G401.6 (cell line): ENCODE measurements around the gene ST3GAL6.

ENCODE experiments used
- FAIRE-seq: peaks from 2 replicates; lab custom pipeline; 2012; peaks lifted over from hg19 to GRCh38; lab: Jason Lieb, UNC

Gene ST3GAL6

GRCh38 chr3:98763076-98763475 is at the start of gene ST3GAL6:
ST3GAL6 (plus strand) TSS chr3:98763340; CDS start chr3:98768441, 5,101 bp downstream.
- FAIRE-seq, result no peak

GRCh38 chr3:98713984-98714383 is 49.2 kb upstream of the ST3GAL6 start:
- FAIRE-seq, result no peak

- FAIRE-seq, result no peak
Measured at GRCh38 chr3:98717584-98717983, 45.6 kb upstream of the ST3GAL6 start.

- FAIRE-seq, result no peak
Measured at GRCh38 chr3:98718730-98719129, 44.4 kb upstream of the ST3GAL6 start.

DNA sequence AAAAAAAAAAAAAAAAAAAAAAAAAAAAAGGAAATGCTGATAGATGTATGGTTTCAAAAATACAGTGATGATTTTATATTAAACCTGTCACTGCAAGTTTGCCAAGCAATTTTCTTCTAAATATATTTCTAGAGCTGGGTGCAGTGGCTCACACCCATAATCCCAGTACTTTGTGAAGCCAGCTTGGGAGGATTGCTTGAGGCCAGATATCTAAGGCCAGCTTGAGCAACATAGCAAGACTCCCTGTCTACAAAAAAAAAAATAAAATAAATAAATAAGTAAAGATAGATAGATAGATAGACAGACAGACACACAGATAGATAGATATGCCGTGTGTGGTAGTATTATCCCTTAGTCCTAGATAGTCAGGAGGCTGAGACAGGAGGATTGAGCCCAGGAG is 41.4 kb upstream of the ST3GAL6 start:
- no peak for FAIRE-seq

DNA sequence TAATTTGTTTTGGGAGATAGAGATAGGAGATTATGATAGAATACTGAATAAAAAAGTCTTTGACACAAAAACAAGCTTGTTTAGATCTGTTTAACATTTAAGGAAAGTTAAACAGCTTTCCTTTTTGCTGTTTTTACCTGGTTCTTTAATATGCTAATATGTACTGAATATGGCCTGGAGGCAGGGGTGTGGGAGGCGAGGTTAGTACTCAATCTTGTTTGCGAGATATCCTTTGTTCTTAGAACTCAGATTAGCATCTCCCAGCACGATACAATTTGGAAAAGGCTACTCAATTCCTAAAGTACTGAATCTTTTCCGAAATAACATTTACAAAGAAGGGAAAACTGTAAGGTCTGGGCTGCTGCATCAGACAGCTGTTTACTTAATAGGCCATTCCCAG is 40.8 kb upstream of the ST3GAL6 start:
- FAIRE-seq, result no peak

DNA sequence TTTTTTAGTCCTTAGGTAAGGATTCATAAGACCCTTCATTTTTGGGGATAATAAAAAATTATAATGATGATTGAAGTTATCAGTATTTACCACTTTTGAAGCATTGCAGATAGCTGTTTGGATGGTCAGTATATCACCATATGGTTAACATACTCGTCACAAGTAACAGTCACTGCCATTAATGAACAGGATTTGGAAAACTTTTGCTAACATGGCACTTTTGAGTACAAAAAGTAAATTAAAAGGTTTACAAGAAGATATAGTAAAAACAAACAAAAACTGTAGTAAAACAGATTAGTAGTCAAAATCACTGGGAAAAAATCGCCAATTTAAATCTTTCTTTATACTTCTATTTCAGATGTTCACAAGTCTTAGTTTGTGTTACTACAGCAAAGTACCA is 37.8 kb upstream of the ST3GAL6 start:
- no peak for FAIRE-seq

- no peak for FAIRE-seq
Measured at GRCh38 chr3:98726084-98726483, 37.1 kb upstream of the ST3GAL6 start.

DNA sequence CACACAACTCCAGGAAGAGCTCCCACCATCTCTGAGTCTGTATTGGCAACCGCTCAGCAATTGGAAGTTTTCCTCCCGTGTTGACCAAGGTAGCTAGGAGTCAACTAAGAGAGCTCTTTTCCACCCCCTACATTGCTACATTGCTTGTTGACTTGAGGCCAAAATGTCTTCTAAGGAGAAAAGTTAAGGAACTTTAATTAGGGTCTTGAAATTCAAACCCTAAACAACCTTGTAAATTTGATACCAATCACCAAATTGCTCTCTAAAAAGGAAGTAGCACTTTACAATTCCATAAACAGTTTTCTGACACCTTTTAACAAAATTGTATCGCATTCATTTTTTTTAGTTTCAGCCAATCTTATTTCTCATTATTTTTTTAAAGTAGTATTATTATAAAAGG is 35.5 kb upstream of the ST3GAL6 start:
- no peak for FAIRE-seq

DNA sequence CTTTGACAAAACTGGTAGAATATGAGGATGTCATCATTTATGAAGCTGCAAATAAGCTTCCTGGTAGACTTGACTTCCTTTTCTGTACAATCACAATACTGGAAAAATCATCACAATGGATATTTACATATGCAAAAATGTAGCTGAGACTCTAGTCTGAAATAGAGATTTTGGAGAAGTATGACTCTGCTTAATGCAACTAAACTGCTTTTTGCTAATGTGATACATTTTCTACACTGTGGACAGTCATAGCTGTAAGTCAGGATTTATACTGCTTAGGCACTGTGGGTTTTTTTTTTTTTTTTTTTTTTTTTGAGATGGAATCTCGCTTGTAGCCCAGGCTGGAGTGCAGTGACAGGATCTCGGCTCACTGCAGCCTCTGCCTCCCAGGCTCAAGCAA is 34.5 kb upstream of the ST3GAL6 start:
- no peak for FAIRE-seq

DNA sequence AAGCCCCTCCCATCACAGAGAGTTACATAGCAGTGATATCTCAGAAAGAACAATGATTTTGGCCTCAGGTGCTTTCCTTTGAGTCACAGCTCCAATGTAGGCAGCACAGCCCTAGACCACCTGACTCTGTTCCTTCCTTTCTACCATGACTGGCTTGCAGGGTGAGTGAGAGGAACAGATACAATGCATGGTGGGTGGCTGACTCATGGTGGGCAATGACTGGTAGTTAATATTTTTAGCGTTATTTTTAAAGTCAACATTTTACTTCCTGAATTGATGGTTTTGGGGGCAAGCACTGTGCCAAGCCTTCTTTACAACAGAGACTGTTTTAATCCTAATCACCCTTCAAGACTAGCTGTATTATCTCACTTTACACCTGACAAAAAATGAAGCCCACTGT is 32.8 kb upstream of the ST3GAL6 start:
- no peak for FAIRE-seq

- FAIRE-seq, result no peak
Measured at GRCh38 chr3:98730886-98731537, 32.1 kb upstream of the ST3GAL6 start.

DNA sequence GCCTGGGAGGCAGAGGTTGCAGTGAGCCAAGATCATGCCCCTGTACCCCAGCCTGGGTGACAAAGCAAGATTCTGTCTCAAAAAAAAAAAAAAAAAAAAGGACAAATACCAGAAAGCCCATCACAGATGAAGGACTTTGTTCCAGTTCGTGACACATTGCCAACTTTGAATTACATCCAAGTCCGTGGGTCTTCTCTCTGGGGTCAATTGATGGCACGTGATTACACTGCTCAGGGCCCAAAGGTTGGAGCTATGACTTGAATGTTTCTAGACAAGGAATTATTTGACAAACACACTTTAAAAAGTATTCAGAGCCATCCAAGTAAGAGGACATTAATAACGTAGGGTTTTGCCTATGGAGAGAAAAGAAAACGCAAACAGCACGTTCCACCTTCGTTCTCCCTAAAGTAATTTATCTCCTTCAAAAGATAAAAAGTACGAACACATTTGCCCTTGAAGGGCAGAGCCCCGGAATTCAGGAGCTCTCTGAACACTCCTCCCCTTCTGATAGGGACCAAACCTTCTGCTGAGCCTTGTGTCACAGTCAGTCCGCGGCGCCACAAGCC is 31.3 kb upstream of the ST3GAL6 start:
- FAIRE-seq, result no peak

DNA sequence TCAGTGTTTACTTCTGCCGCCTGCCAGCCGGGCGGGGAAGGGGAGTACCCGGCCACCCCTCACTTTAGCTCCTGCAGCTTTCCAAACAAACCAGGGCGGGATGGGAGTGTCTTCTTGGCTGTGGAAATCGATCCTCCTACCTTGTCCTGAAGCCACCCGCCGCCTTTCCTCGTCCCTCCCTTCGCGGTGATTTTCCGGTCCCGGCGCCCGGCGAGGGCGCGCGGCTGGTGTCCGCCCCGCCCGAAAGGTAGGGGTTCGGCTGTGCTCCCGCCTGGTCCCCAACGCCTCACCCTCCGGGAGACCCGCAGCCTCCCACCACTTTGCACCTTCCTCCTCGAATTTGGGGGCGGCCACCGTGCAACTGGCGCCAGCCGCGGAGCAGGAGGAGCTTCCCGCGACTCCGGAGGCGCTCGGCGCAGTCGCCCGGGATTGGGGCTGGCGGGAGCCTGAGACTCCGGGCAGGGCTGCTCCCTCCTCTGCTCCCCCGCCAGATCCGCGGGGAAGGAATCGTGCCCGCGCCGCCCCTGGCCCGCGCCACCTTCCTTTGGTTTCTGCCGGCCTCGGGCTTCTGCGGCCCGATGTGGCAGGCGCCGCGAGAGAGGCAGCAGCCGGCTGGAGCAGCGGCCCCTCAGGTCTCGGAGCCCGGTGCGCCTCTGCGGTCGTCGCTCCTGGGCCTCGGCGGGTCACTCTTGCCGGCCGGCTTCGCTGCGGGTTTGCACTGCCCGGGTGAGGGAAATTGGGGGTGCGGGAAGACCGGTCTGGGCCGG is 30.7 kb upstream of the ST3GAL6 start:
- FAIRE-seq, result no peak

DNA sequence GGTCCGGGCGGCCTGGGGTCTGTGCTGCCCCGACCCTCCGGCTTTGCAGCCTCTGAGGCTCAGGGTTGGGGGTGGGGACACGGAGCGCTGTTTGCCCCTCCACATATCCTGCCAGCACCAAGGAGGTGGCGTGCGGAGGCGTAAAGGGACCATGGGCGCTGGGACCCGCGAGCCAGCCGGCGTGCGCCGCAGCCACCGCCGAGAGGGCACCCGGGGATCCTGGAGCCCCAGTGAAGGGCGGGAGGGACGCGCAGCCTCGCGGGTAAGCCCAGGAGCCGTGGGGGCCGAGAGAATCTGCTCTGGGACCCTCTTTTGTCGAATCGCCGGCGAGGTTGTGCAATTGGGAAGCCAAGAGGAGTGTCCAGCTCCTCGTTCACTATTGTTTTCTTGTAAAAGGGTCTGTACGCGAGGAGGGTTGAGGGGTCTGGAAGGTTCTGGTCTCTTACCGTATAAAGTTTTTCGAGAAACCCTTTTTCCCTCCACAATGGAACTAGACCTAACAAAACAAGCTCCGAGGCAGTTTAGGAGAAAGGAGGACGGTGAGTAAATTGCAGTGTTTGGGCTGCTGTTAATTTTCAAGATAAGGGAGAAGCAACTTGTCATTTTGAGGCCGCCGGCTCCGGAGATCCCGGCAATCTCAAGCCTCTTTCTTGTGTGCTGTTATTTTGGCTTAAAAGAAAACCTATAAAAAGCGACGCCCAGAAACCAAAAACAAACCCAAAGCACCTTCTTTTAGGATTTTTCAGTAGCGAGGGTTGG is 29.9 kb upstream of the ST3GAL6 start:
- no peak for FAIRE-seq

GRCh38 chr3:98733812-98734281 is 29.3 kb upstream of the ST3GAL6 start:
- no peak for FAIRE-seq

DNA sequence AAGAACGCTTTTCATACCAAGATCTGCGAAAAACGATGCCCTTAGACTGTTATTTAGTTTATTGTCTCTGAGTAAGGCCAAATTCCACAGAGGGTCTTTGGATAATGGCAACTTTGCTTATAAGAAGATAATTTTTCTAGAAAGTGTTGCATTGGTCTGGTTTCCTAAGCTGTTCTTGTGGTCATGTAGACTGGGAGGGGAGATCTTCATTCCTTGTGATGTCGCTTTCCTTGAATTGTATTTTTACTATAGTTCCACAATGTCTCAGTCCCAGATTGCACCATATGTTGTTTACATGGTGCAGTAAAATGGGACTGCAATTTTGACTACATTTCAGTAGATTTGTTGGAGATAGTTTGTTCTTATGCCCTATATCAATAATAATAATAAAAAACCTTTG is 28.8 kb upstream of the ST3GAL6 start:
- no peak for FAIRE-seq

- no peak for FAIRE-seq
Measured at GRCh38 chr3:98734735-98735134, 28.4 kb upstream of the ST3GAL6 start.

DNA sequence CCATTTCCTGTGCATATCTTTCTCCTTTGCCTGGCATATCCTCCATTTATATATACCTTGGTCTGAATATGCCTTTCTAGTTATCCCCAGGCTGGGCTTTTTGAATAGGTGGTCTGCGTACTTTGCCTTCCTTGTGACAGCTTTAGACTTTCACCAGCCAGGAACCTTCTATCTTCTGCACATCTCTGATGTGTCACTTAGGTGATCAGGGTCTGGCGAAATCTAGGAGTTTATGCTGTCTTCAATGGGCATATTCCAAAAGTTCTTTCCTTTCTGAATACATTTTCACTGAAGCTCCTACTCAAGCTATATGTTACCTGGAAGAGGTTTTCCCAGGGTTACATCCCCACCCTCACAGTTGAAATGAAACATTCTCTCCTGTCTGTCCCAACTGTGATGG is 27.8 kb upstream of the ST3GAL6 start:
- no peak for FAIRE-seq

GRCh38 chr3:98735761-98736269 is 27.3 kb upstream of the ST3GAL6 start:
- FAIRE-seq, result no peak

GRCh38 chr3:98737301-98737700 is 25.8 kb upstream of the ST3GAL6 start:
- no peak for FAIRE-seq

- FAIRE-seq, result no peak
Measured at GRCh38 chr3:98739266-98739665, 23.9 kb upstream of the ST3GAL6 start.

DNA sequence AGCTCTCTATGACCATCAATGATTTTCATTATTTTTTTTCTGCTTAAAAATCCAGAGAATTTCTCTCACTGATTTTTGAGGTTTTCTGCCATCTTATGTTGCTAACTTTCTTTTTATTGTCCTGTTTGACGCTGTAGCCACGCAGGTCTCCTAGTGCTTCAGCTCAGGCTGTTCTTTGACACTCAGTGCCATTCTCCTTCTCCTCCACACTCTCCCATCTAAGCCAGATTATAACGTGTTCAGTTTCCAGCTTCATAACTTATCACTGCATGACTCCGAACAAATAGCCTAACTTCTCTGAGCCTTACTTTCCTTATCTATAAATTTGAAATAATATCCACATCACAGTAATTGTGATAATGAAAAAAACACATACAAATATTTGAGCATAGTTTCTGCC is 22.8 kb upstream of the ST3GAL6 start:
- no peak for FAIRE-seq
